Measurements from ENCODE around the gene RAB40C. TPM values are rescaled to one million over a fixed set of nuclear protein-coding genes. Genes with fewer than 3 reads are reported as not detected.
"Not testable (repeated sequence)": the region's sequence is repeated elsewhere in the genome, so short reads cannot be mapped to it uniquely, and the experiment has no call there.

RAB40C gene
- total and polyA plus RNA-seq, 2 donors (not counting 1 experiment from before 2014, with no cell fraction given) = 3.2 to 11.6 TPM

GRCh38 chr16:596736-597060, 6.8 kb downstream of the RAB40C start:
- H3K4me3 ChIP-seq (replicated peaks in 1 of 4; ENCODE audit: control extremely low read depth in 1 of 4, insufficient read depth in 1 of 4, low read depth in 3 of 4, low read length in 4 of 4) = no peak overlapping the region
- H3K4me1 ChIP-seq (ENCODE audit: control insufficient read depth, extremely low read depth, insufficient read depth, low read length) = no peaks in the 10 kb centered on the region
- H3K79me2 ChIP-seq (ENCODE audit: control insufficient read depth, insufficient read depth, low read length) = peaks cover 10% of the 10 kb centered on the region
- no peaks in the 10 kb centered on the region for H3K9me3 ChIP-seq (ENCODE audit: control insufficient read depth, insufficient read depth, low read depth, low read length)
- no peak for DNase-seq (ENCODE audit: low read depth in 2 of 2)
- TF ChIP-seq EZH2 (IDR thresholded peaks at IDR 0.05; ENCODE audit: low read length, missing control alignments) (no peak), CTCF (conservative IDR thresholded peaks at IDR 0.05 in 1 of 2, IDR thresholded peaks at IDR 0.05 in 1 of 2; ENCODE audit: low read depth in 1 of 2, low read length in 2 of 2) (no peak)
- no peak overlapping the region for H3K4me2 ChIP-seq (ENCODE audit: extremely low read depth, insufficient read depth, low read length)
- H3K27me3 ChIP-seq (ENCODE audit: control insufficient read depth, insufficient read depth, low read length) = no peaks in the 10 kb centered on the region
- H2AFZ ChIP-seq (ENCODE audit: low read length) = no peak overlapping the region
- H3K9ac ChIP-seq (ENCODE audit: insufficient read depth, low read length) = no peak overlapping the region
- H4K20me1 ChIP-seq (ENCODE audit: control insufficient read depth, extremely low read depth, insufficient read depth, low read length) = no peaks in the 10 kb centered on the region
- no peak overlapping the region for H3K27ac ChIP-seq (ENCODE audit: insufficient read depth, low read length)
- H3K36me3 ChIP-seq (ENCODE audit: control insufficient read depth, insufficient read depth, low read length) = no peaks in the 10 kb centered on the region

- H3K36me3 ChIP-seq (ENCODE audit: control insufficient read depth, insufficient read depth, low read length); H3K4me1 ChIP-seq (ENCODE audit: control insufficient read depth, extremely low read depth, insufficient read depth, low read length); DNase-seq (ENCODE audit: low read depth in 2 of 2); H3K27me3 ChIP-seq (ENCODE audit: control insufficient read depth, insufficient read depth, low read length); H4K20me1 ChIP-seq (ENCODE audit: control insufficient read depth, extremely low read depth, insufficient read depth, low read length); H3K79me2 ChIP-seq (ENCODE audit: control insufficient read depth, insufficient read depth, low read length); H3K4me2 ChIP-seq (ENCODE audit: extremely low read depth, insufficient read depth, low read length); H3K4me3 ChIP-seq (replicated peaks in 1 of 4; ENCODE audit: control extremely low read depth in 1 of 4, insufficient read depth in 1 of 4, low read depth in 3 of 4, low read length in 4 of 4); H3K9me3 ChIP-seq (ENCODE audit: control insufficient read depth, insufficient read depth, low read depth, low read length); H3K27ac ChIP-seq (ENCODE audit: insufficient read depth, low read length); H3K9ac ChIP-seq (ENCODE audit: insufficient read depth, low read length); H2AFZ ChIP-seq (ENCODE audit: low read length): not testable (repeated sequence)
Measured at GRCh38 chr16:597655-598054, 7.8 kb downstream of the RAB40C start.

DNA sequence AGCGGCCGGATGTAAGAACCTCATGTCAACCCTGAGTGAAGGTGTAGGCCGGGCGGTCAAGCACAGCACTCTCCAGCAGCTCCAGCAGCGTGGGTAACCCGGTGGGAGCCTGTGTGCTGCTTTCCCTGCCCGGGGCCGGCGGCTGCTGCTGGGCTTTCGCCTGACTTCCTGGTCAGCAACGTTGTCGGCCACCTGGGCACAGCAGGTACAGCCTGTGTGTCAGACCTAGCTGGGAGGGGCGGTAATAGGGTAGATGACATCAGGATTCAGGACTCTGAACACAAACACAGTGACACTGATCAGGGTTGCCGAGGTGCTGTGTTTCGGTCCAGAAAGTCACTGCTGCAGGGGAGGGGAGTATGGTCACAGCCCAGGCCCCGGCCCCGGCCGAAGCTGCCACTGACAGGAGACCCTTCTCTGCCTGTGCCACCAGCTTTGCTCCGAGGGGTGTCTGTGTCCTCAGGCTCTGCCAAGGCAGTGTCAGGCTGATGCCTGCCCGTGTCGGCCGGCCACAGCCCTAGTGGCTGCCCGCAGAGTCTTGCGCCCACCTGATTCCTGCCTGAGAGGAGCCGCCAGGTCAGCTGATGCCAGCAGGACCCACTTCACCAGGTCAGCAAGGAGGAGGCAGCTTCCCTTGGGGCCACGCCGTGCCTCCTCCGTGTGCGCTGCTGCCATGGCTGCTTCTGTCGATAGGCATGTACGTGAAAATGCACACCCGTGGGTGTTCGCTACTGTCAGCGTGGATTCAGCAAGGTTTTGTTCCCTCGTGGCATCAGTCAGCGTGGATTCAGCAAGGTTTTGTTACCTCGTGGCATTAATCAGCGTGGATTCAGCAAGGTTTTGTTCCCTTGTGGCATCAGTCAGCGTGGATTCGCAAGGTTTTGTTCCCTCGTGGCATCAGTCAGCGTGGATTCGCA, 9.2 kb downstream of the RAB40C start:
- Histone ChIP-seq H4K20me1 (ENCODE audit: control insufficient read depth, extremely low read depth, insufficient read depth, low read length) (no peaks in the 10 kb centered on the region), H3K4me3 (replicated peaks in 1 of 4; ENCODE audit: control extremely low read depth in 1 of 4, insufficient read depth in 1 of 4, low read depth in 3 of 4, low read length in 4 of 4) (no peak overlapping the region), H3K9me3 (ENCODE audit: control insufficient read depth, insufficient read depth, low read depth, low read length) (no peaks in the 10 kb centered on the region), H3K36me3 (ENCODE audit: control insufficient read depth, insufficient read depth, low read length) (no peaks in the 10 kb centered on the region), H3K27ac (ENCODE audit: insufficient read depth, low read length) (no peak overlapping the region), H3K4me2 (ENCODE audit: extremely low read depth, insufficient read depth, low read length) (no peak overlapping the region), H2AFZ (ENCODE audit: low read length) (no peak overlapping the region), H3K27me3 (ENCODE audit: control insufficient read depth, insufficient read depth, low read length) (no peaks in the 10 kb centered on the region), H3K4me1 (ENCODE audit: control insufficient read depth, extremely low read depth, insufficient read depth, low read length) (no peaks in the 10 kb centered on the region), H3K9ac (ENCODE audit: insufficient read depth, low read length) (no peak overlapping the region), H3K79me2 (ENCODE audit: control insufficient read depth, insufficient read depth, low read length) (peaks cover 7% of the 10 kb centered on the region)
- DNase-seq (ENCODE audit: low read depth in 2 of 2) = no peak
- TF ChIP-seq EZH2 (IDR thresholded peaks at IDR 0.05; ENCODE audit: low read length, missing control alignments) (no peak), CTCF (conservative IDR thresholded peaks at IDR 0.05 in 1 of 2, IDR thresholded peaks at IDR 0.05 in 1 of 2; ENCODE audit: low read depth in 1 of 2, low read length in 2 of 2) (no peak)

Measured in fibroblast of lung (primary cell).